GM12872 (cell line): ENCODE measurements around the gene GAPDH.

Experiments
- TF ChIP-seq, protein P1 (sequence below): IDR thresholded peaks from 3 replicates; pipeline ENCODE4 v1.5.1; 2011; ENCODE audit warnings: low read depth, mild to moderate bottlenecking, low read length, moderate library complexity; ENCODE audit not compliant: insufficient read depth

The GAPDH gene

DNA sequence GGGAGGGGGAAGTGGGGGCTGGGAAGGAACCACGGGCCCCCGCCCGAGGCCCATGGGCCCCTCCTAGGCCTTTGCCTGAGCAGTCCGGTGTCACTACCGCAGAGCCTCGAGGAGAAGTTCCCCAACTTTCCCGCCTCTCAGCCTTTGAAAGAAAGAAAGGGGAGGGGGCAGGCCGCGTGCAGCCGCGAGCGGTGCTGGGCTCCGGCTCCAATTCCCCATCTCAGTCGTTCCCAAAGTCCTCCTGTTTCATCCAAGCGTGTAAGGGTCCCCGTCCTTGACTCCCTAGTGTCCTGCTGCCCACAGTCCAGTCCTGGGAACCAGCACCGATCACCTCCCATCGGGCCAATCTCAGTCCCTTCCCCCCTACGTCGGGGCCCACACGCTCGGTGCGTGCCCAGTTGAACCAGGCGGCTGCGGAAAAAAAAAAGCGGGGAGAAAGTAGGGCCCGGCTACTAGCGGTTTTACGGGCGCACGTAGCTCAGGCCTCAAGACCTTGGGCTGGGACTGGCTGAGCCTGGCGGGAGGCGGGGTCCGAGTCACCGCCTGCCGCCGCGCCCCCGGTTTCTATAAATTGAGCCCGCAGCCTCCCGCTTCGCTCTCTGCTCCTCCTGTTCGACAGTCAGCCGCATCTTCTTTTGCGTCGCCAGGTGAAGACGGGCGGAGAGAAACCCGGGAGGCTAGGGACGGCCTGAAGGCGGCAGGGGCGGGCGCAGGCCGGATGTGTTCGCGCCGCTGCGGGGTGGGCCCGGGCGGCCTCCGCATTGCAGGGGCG is at the start of gene GAPDH:
GAPDH (plus strand) TSS at position 595 of the 772 bp plus-strand sequence. CDS start 316 bp downstream, outside the sequence.
- TF ChIP-seq, protein P1, sequence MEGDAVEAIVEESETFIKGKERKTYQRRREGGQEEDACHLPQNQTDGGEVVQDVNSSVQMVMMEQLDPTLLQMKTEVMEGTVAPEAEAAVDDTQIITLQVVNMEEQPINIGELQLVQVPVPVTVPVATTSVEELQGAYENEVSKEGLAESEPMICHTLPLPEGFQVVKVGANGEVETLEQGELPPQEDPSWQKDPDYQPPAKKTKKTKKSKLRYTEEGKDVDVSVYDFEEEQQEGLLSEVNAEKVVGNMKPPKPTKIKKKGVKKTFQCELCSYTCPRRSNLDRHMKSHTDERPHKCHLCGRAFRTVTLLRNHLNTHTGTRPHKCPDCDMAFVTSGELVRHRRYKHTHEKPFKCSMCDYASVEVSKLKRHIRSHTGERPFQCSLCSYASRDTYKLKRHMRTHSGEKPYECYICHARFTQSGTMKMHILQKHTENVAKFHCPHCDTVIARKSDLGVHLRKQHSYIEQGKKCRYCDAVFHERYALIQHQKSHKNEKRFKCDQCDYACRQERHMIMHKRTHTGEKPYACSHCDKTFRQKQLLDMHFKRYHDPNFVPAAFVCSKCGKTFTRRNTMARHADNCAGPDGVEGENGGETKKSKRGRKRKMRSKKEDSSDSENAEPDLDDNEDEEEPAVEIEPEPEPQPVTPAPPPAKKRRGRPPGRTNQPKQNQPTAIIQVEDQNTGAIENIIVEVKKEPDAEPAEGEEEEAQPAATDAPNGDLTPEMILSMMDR: no peak

DNA sequence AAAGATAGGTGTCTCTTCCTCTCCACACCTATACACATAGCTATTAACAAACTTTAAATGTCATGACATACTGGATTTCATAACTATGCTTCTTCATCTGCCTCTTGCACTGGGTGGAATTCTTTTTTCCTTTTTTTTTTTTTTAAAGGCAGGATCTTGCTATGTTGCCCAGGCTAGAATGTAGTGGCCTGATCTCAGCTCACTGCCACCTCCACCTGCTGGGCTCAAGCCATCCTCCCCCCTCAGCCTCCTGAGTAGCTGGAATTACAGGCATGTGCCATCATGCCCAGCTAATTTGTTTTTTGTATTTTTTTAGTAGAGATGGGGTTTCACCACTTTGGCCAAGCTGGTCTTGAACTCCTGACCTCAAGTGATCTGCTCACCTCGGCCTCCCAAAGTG is 46.1 kb upstream of the GAPDH start:
- TF ChIP-seq, protein P1: no peak

DNA sequence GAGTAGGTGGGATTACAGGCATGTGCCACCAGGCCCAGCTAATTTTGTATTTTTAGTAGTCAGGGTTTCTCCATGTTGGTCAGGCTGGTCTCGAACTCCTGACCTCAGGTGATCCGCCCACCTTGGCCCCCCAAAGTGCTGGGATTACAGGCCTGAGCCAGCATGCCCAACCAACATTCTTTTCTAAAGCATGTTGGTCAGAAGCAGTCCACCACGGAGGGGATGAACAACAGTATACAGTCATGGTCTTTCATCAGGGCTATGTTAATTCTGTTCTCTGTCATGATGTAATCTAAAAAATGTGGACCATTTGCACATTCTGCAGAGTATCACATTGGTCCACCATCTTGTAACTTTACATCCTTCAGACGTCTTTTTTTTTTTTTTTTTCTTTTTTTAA is 44.9 kb upstream of the GAPDH start:
- TF ChIP-seq, protein P1: no peak

DNA sequence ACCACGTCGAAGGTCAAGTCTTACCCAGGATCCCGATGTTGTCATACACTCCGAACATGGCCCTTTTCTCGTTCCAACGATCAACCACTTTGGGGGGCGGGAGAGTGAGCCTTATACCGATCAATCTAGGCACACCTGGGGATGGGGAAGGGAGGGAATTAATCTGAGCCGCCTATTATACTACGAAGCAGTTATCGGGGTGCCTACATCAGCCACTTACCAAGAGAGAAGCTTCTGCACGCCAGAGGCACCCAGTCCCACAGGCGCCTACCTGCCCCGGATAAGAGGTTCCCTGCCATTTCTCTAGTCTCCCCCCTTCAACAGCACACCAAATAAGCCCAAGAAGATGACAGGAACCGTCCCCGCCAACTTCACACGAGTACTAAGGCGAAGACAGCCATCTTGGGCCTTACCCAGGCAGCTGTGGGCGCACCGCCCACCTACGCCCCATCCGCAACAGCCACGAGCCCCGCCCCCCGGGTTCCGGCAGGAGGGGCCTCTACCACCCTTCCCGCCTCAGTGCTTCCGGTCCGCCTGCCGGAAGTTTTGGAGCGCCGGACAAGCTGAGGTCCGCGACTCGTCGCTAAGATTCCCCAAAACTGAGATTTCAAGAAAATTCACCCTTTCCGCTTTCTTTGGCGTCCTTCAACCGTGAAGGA is 41.4 kb upstream of the GAPDH start, which contains the start of gene MRPL51:
MRPL51 (minus strand) TSS at position 425 of the 659 bp plus-strand sequence; CDS start at position 299, 126 bp downstream.
- TF ChIP-seq, protein P1: no peak

DNA sequence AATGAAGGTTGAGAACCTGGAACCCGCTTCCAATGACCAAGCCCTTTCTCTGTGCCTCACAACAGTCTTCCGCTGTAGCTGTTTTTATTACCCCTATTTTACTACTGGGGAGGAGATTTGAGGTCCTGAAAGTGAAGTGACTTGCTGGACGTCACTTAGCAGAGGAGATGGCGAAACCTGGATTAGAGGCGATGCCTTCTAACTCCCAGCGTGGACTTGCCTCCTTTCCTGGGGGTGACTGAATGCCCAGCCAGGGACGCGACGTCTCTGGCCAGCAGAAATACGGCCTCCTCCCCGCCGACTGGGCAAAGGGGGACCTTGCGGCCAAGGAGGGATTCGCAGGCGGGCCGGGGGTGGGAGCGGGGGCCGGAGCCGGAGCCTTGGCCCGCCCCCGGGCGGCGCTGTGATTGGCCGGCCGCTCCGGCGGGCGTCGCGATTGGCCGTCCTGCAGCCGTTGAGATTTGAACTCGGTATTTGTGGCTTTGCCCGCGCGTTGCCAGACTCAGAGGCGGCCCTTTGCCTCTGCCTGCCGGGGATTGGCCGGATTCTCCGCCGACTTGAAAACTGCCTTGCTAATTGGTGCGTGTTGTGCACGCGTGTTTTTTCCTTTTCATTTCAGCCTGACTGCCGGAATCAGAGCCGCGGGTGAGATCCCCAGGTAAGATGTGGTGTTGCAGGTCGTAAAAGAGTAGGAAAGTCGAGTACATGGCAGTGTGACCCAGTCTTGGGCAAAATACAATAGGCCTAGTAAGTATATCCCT is 40.6 kb upstream of the GAPDH start, which contains the start of gene NCAPD2:
NCAPD2 (plus strand) TSS at position 606 of the 761 bp plus-strand sequence. CDS start 997 bp downstream, outside the sequence.
- TF ChIP-seq, protein P1: peak; percentile 33; the same call in 2 of the 3 replicates

DNA sequence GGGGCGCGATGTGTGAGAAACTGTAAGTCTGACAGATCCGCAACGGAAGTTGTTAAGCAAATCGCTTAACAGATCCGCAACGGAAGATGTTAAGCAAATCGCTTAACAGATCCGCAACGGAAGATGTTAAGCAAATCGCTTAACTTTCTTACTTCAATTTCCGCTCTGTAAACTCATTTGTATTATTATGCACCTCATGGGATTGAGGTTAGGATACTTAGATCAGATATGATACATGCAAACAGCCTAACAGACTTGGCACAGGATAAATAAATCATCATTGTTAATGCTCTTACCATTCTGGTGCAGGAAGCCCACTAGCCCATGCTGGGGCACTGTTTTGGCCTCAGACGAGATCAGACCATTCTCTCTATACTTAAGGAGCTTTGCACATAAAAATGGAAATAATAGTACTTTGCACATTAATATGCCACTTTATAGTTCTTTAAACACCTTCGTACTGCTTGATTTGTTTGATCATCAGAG is 40.0 kb upstream of the GAPDH start:
- TF ChIP-seq, protein P1: peak; percentile 33; the same call in 2 of the 3 replicates
